GM12892 (cell line): Measurements from ENCODE around the gene HECTD4.

Source experiments
- DNase-seq: peaks from one replicate; pipeline ENCODE4 v3.0.0; 2011; ENCODE audit not compliant: insufficient read length
- FAIRE-seq: peaks from 2 replicates; lab custom pipeline; 2011; peaks lifted over from hg19 to GRCh38; lab: Jason Lieb, UNC
- POLR2A ChIP-seq: IDR thresholded peaks from 2 replicates; pipeline ENCODE4 v1.6.1; 2011; ENCODE audit warnings: low read depth, low read length, control low read depth
- POLR2AphosphoS5 ChIP-seq: IDR thresholded peaks from 2 replicates; pipeline ENCODE4 v1.6.1; 2011; ENCODE audit warnings: low read depth, low read length, control low read depth
- TAF1 ChIP-seq: IDR thresholded peaks from 2 replicates; pipeline ENCODE4 v1.6.1; 2011; ENCODE audit warnings: low read depth, mild to moderate bottlenecking, control low read depth, low read length, borderline replicate concordance

The HECTD4 gene

GRCh38 chr12:112172556-112173324 lies 209.5 kb downstream of the HECTD4 start:
- FAIRE-seq: no peak
- TF ChIP-seq POLR2A (no peak), POLR2AphosphoS5 (no peak), TAF1 (no peak)
- DNase-seq: no peak

GRCh38 chr12:112170971-112171596 lies 211.1 kb downstream of the HECTD4 start:
- FAIRE-seq (no peak), DNase-seq (no peak)
- TF ChIP-seq TAF1 (no peak), POLR2AphosphoS5 (no peak)

GRCh38 chr12:112170376-112170775 lies 211.9 kb downstream of the HECTD4 start:
- DNase-seq (no peak), FAIRE-seq (no peak)
- no peak for TF ChIP-seq TAF1
- TF ChIP-seq POLR2A: no peak
- no peak for TF ChIP-seq POLR2AphosphoS5

DNA sequence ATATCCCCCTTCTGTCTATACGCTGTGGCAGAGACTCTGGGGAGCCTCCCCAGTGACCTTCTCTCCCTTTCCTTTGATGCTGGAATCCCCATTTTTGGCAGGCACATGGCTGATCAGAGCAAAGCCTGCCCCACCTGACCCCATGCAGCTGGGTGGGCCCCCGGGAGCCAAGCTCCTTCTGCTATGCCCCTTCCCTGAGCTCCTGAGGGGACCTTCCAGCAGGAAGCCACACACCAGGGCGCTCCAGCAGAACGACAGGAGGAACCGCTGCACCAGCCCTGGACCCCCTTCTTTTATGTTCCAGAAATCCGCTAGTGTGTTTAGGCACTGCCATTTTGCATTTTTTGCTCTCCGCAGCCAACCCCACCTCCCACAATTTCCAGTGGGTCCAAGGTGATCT lies 212.3 kb downstream of the HECTD4 start:
- DNase-seq: no peak
- TF ChIP-seq TAF1 (no peak), POLR2A (no peak), POLR2AphosphoS5 (no peak)
- no peak for FAIRE-seq

DNA sequence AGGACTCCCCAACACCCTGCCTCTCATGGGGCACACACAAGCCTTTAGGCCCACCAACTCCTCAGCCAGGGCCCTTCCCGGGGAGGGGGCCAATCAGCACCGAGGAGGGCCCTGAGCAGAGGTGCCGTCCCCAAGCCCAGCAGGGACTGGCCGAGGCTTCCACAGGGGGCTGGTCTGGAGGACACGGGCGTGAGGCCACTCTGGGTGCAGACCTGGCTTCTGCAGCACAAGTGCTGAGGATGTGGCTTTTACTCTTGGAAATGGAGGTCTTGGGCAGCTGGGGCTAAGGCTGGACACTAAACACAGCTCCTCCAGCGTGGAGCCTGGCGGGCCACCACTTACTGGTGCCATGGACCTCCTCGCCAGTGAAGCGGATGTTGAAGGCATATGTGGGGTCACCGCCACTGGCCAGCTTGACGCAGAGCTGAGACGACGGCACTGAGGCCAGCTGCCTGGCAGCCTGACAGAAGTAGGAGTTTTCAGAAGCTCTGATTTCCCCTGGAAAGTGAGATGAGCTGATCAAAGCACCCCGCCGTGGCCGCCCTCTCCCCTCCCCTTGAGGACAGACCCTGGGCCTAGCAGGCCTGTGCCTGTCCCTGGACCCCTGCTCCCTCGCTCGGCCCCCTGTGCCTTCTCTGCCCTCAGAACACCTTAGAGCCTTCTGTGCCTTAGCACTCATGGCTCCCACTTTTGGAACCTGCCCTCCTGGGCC lies 212.9 kb downstream of the HECTD4 start:
- no peak for DNase-seq
- no peak for FAIRE-seq
- TF ChIP-seq TAF1 (no peak), POLR2A (no peak)

GRCh38 chr12:112168561-112168971 lies 213.7 kb downstream of the HECTD4 start:
- TF ChIP-seq POLR2A (no peak), POLR2AphosphoS5 (no peak), TAF1 (no peak)
- FAIRE-seq: no peak
- no peak for DNase-seq

DNA sequence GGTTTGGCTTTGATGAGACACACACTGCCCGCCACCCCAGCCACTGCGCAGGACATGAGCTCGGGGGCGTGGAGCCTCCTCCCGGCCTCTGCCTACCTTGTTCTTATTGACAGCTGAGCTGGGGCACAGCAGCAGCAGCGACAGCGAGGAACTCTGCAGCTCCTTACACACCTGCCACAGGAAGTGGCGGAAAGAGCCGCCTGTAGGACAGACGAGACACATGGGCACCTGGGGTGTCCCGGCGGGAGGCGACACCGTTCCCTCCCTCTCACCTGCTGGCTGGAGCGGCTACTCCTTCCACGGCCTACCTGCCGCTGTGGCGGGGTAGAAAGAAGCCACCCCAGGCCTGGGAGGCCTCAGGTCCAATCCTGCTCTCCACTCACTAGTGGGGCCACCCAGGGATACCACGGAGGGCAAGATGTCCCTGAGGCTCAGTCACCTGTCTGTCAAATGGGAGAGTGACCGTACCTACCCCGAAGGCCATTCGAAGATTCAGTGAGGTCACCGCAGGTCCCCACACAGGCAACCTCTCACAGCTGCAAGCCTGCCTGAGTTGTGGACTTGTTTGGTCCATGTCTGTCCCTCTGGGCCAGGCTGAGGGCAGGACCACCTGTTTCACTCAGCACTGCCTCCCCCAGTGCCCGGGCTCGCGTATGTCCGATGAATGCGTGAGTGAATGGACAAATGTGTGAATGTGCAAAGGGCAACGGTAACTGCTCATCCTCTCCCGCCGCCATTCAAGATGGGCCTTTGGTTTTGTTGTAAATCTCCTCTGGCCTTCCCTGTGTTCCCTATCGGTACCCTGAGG lies 214.3 kb downstream of the HECTD4 start:
- no peak for DNase-seq
- TF ChIP-seq TAF1: no peak
- TF ChIP-seq POLR2A: no peak
- TF ChIP-seq POLR2AphosphoS5: no peak
- FAIRE-seq: no peak

- FAIRE-seq (no peak), DNase-seq (no peak)
- no peak for TF ChIP-seq POLR2AphosphoS5
- TF ChIP-seq POLR2A: no peak
- TF ChIP-seq TAF1: no peak
Observed at GRCh38 chr12:112167031-112167461, 215.2 kb downstream of the HECTD4 start.

DNA sequence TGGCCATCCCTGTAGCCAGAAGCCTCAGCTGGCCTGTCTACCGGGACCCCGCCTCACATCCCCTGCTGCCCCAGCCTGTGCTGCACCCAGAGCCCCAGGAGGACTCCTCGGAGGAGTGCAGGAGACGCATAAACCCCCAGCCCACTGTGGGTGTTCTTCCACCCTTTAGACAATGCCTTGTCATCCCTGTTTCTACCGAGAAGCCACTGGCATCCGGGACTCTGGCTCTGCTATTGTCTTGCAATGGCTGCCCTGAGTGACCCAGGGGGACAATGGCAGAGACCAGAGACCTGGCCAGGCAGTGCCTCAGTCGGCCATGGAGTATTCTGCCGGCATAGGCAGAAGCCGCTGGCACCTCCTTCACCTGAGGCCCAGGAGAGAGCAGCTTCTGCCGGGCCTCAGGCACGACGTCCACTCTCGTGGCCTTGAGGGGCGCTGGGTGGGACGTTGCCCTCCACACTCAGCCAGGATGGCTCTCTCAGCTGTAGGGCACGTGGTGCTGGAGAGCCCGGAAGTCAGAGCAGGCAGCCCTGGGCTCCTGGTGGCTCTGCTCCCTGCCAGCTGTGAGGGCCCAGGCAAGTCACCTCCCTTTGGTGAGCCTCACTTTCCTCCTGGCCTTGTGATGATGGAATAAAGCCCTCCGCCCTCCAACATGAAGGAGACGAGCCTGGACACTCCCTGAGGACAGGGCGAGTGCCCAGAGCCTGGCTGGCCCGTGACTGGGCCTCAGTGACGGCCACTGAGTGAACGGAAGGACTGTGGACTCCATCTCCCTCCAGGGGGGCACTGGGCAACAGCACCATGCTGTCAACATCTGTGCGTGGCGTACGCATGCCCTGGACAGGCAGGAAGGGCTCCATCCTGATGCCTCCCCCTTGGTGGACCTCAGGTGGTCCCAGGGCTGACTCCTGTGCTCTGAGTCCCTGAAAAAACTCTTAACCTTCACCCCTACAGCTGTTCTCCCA lies 215.9 kb downstream of the HECTD4 start:
- TF ChIP-seq TAF1: no peak
- no peak for TF ChIP-seq POLR2AphosphoS5
- no peak for TF ChIP-seq POLR2A
- no peak for DNase-seq
- no peak for FAIRE-seq

- no peak for TF ChIP-seq POLR2A
- TF ChIP-seq TAF1: no peak
- no peak for TF ChIP-seq POLR2AphosphoS5
- no peak for DNase-seq
- no peak for FAIRE-seq
Observed at GRCh38 chr12:112165624-112166023, 216.6 kb downstream of the HECTD4 start.
